Ishikawa (cell line): ENCODE data around the gene SRP9.

Experiments used
- CREB1 ChIP-seq: IDR thresholded peaks from 2 replicates; pipeline ENCODE4 v1.6.1; 2012; ENCODE audit warnings: low read depth
- EGR1 ChIP-seq: IDR thresholded peaks from 2 replicates; pipeline ENCODE4 v1.6.1; 2012
- EP300 ChIP-seq: IDR thresholded peaks from 2 replicates; pipeline ENCODE4 v1.6.1; 2012; ENCODE audit warnings: borderline replicate concordance
- FOXM1 ChIP-seq: IDR thresholded peaks from 2 replicates; pipeline ENCODE4 v1.6.1; 2012; ENCODE audit warnings: low read depth, borderline replicate concordance
- MAX ChIP-seq: IDR thresholded peaks from 2 replicates; pipeline ENCODE4 v1.6.1; 2012
- RAD21 ChIP-seq: IDR thresholded peaks from 2 replicates; pipeline ENCODE4 v1.6.1; 2012; ENCODE audit warnings: low read depth
- REST ChIP-seq: IDR thresholded peaks from 2 replicates; pipeline ENCODE4 v1.6.1; 2012; ENCODE audit warnings: low read depth, mild to moderate bottlenecking
- TAF1 ChIP-seq: IDR thresholded peaks from 2 replicates; pipeline ENCODE4 v1.6.1; 2012; ENCODE audit warnings: low read depth, mild to moderate bottlenecking
- TEAD4 ChIP-seq: IDR thresholded peaks from 2 replicates; pipeline ENCODE4 v1.6.1; 2012
- YY1 ChIP-seq: IDR thresholded peaks from 2 replicates; pipeline ENCODE4 v1.6.1; 2012; ENCODE audit warnings: low read depth

GRCh38 chr1:225828706-225829345, 51.2 kb downstream of the SRP9 start:
- TF ChIP-seq YY1 (no peak), CREB1 (no peak), MAX (no peak), EP300 (no peak), TAF1 (no peak), RAD21 (no peak), REST (no peak), FOXM1 (no peak), TEAD4 (no peak), EGR1 (no peak)
